HG02763 (cell line): ENCODE data around the gene PRR27.
"Not testable (repeated sequence)": the region's sequence is repeated elsewhere in the genome, so short reads cannot be mapped to it uniquely, and the experiment has no call there.

ENCODE experiments used
- ATAC-seq: cut with Tn5 transposase; IDR thresholded peaks from one replicate; pipeline ENCODE4 v1.9.1; 2021; ENCODE audit warnings: mild to moderate bottlenecking, moderate library complexity; ENCODE audit not compliant: unreplicated experiment

The PRR27 gene

DNA sequence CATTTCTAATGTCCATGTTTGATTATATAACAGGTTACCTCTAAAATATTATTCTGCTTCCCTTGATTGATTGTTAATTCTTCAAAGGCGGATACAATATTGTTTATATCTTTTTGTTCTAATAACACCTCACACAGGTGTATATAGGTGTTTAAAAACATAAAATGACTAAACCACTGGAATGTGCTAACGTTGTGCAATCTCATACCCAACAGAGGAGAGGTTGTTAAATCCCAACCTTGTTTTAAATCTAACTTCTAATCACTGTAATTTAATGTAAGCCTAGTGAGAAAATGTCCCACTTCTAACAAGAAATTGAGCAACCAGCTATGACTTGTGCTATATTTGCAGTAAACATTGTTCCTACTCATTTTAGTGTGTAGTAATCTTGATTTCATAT is 42.8 kb downstream of the PRR27 start:
- no peak for ATAC-seq

DNA sequence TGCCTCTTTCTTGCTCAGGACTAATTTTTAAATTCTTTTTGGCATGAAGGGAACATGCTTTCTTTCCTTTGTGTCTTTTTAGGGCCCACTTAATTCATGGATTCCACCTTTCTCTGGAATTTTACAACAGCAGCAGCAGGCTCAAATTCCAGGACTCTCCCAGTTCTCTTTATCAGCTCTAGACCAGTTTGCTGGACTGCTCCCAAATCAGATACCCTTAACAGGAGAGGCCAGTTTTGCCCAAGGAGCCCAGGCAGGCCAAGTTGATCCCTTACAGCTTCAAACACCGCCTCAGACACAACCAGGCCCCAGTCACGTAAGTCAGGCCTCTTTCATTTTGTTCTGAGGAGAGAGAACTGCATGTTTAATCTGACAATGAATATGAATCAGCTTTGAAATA is 43.8 kb downstream of the PRR27 start:
- ATAC-seq: no peak

DNA sequence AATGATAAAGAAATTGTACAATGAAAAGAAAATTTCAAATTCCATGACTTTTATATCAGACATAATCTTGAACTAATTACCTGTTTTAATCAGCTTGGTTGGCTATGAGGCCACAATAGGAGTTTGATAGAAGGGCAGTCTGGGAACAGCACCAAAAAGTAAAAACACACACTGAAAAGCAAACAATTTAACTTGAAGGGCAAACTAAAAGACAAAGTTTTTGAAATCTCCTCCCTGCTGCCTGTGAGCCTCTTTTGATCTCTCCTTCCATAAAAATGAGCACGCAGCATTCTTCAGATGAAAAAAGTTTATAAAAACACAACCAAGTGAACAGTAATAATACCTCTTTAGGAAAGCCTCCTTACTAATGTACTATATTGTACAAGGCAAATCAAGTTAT is 49.6 kb downstream of the PRR27 start:
- ATAC-seq: no peak

DNA sequence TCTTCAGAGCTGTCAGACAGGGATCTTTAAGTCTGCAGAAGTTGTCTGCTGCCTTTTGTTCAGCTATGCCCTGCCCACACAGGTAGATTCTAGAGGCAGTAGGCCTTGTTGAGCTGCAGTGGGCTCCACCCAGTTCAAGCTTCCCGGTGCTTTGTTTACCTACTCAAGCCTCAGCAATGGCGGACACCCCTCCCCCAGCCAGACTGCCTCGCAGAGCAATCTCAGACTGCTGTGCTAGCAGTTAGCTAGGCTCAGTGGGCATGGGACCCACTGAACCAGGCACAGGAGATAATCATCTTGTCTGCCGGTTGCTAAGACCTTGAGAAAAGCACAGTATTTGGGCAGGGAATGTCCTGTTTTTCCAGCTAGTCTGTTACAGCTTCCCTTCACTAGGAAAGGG is 58.7 kb downstream of the PRR27 start:
- ATAC-seq: not testable (repeated sequence)
